ENCODE measurements around the gene EFNB1.

EFNB1 gene

GRCh38 chrX:68827848-68828624, 785 bp upstream of the EFNB1 start:
- peak; percentile 51 to 67 for DNase-seq (ENCODE audit: low read depth in 2 of 2)

DNA sequence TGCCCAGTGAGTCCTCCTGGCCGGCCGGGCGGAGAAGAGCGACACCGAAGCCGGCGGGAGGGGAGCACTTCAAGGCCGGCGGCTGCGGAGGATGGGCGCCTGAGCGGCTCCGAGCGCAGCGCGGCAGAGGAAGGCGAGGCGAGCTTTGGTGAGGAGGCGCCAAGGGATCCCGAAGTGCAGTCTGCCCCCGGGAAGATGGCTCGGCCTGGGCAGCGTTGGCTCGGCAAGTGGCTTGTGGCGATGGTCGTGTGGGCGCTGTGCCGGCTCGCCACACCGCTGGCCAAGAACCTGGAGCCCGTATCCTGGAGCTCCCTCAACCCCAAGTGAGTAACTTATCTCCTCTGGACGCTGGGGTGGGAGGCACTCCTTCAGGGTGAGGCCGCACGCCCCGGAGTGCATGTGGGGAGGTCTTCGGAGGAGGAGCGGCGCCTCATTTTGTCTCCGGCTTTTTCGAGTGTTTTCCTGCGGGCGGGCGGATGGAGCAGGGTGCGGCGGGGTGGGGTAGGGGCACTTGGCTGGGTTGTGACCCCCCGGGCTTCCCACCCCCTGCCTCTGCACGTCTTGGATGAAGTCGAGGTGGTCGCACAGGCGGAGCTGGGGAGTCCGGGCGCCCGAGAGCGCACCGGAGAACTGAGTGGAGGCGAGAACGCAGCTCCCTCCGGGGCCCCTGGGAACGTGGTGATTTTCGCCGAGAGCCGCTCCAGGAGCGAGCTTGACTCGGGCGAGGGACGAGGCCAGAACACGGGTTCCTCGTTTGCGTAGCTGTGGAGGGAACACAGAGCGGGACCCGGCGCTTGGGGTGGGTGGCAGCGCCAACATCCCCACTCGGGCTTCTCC, 979 bp downstream of the EFNB1 start:
- DNase-seq (ENCODE audit: low read depth in 2 of 2), result no peak

GRCh38 chrX:68830419-68831404, 1.9 kb downstream of the EFNB1 start:
- no peak for DNase-seq (ENCODE audit: low read depth in 2 of 2)

- no peak for DNase-seq (ENCODE audit: low read depth in 2 of 2)
These were observed 2.7 kb downstream of the EFNB1 start for GRCh38 chrX:68831405-68832100.

GRCh38 chrX:68832101-68832416, 3.2 kb downstream of the EFNB1 start:
- DNase-seq (ENCODE audit: low read depth in 2 of 2), result no peak

DNA sequence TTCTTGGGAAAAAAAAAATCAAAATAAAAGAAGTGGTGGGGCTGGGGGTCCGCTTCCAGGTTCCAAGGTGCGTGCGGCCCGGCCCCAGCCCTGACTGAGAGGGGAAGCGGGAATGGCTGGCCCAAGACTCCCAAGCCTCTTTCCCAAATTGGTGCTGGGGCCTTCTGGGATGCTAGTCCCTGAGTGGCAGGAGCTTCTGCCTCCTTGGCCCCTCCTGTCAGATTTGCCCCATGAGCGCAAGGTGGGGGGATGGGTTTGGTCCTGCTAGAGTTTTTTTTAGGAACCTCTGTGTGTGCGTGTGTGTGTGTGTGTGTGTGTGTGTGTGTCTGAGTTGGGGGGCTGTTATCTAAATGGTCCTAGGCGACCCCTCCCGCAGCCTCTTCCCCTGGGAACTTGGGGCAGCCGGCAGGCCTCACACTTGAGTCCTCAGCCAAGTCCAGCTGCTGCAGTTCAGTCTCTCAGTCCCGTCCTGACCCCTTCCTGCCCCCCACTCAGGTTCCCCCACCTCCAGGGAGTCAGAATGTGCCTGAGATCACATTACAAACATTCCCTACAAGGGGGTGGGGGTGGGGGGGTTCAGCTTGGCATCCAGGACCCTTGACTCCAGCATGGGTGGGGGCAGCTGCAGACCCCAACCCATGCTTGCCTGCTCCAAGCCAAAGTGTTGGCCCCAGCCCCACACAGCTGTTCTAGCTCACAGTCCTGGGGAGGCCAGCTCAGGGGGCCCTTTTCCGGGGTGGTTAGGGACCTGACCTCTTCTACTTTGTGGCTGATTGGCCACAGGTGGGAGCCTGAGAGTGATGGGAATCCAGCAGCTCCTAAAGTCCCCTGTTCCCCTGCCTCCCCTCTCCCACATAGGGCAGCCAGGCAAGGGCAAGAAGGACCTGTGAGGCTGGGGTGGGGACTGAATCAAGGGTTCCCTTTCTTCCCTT, 4.0 kb downstream of the EFNB1 start:
- DNase-seq (ENCODE audit: low read depth in 2 of 2), result no peak

GRCh38 chrX:68833448-68833805, 4.6 kb downstream of the EFNB1 start:
- no peak for DNase-seq (ENCODE audit: low read depth in 2 of 2)

- no peak for DNase-seq (ENCODE audit: low read depth in 2 of 2)
These were observed 5.1 kb downstream of the EFNB1 start for GRCh38 chrX:68833855-68834331.

GRCh38 chrX:68834371-68835103, 5.7 kb downstream of the EFNB1 start:
- DNase-seq (ENCODE audit: low read depth in 2 of 2), result no peak

DNA sequence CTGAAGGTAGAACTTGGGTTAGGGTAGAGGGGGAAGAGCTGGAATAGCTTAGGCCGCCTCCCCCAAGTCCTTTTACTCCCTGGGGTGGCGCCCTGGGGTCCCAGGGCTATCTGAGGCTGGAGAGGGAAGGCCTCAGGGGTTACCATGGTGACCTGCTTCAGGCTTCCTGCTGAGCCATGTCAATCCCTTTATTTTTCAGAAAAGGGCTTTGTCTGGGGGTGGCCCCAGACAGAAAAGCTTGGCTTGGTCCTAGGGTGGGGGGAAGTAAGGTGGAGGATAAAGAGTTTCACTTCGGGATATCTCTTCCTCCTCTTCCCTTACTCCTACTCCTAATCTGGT, 6.3 kb downstream of the EFNB1 start:
- no peak for DNase-seq (ENCODE audit: low read depth in 2 of 2)

DNA sequence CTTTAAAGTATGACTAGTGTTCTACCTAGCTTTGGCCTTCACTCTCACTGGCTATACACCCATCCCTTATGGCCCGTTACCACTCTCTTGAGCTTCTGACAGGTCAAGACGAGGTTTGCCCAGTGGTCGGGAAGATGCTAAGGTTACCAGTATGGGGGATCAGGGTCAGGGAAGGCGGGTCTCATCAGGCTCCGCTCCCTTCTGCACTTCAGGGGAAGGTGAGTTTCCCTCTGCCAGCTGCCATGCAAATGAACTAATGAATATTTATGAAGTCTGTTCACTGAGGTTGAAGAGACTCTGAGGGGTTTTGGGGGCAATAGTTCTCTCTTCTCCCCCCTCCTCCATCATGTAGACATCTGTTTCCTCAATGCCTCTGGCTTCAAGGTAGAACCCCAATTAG, 6.6 kb downstream of the EFNB1 start:
- no peak for DNase-seq (ENCODE audit: low read depth in 2 of 2)

DNA sequence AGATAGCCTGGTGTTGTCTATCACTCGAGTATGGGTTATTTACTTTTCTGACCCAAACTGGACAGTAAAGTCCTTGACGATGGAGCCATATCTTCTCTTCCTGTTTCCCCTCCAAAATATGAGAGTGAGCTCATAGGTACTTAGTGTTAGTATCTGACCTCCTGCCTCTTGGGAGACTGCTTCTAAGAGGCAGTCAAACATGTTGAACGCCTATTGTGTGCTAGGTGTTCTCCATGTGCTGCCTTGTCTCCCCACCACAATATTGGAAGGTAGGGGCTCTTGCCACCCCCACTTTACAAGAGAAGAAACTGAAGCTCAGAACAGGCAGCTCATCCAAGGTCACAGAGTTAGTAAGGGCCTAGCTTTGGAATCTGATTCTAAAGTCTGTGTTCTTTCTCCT, 8.3 kb downstream of the EFNB1 start:
- DNase-seq (ENCODE audit: low read depth in 2 of 2), result no peak

- DNase-seq (ENCODE audit: low read depth in 2 of 2), result no peak
These were observed 9.7 kb downstream of the EFNB1 start for GRCh38 chrX:68838571-68838910.

- DNase-seq (ENCODE audit: low read depth in 2 of 2), result no peak
These were observed 10.9 kb downstream of the EFNB1 start for GRCh38 chrX:68839771-68840170.

DNA sequence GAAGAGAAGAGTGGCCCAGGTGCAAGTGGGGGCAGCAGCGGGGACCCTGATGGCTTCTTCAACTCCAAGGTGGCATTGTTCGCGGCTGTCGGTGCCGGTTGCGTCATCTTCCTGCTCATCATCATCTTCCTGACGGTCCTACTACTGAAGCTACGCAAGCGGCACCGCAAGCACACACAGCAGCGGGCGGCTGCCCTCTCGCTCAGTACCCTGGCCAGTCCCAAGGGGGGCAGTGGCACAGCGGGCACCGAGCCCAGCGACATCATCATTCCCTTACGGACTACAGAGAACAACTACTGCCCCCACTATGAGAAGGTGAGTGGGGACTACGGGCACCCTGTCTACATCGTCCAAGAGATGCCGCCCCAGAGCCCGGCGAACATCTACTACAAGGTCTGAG, 11.4 kb downstream of the EFNB1 start:
- no peak for DNase-seq (ENCODE audit: low read depth in 2 of 2)

DNA sequence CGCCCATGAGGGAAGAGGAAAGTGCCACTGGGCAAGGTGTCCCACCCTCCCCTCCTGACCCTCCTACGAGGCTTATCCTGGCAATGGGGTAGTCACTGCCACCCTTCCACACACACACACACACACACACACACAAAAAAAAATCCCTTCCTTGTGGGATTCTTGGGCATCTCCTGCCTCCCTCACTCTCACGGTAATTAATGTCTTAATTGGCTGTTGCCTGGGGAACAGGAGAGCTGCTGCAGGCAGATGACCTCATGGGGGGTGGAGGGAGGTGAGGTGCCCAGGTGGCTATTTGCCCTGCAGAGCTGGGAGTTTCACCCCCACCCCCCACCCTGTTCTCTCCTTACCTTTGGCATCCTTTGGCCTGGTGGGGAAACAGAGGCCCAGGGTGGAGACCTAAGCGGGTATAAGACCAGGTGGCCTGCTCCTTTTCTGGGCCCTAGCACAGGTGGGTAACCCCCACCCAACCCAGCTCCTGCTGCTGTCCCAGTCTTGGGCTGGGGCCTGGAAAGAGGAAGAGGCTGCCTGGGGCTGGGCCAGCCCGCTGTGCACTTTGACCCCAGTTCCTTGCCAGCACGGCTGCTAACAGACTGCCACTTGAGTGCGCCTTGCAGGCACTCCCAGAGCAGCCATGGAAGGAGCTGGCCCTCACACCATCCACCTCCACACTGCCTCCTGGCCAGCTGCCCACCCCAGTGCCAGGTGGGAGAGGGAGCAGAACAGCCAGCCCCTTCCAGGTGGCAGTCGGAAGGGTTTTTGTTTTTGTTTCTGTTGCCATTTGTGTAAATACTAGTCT, 12.6 kb downstream of the EFNB1 start:
- DNase-seq (ENCODE audit: low read depth in 2 of 2), result no peak

- no peak for DNase-seq (ENCODE audit: low read depth in 2 of 2)
These were observed 13.5 kb downstream of the EFNB1 start for GRCh38 chrX:68842351-68842750.

GRCh38 chrX:68842781-68843581, 14.2 kb downstream of the EFNB1 start:
- no peak for DNase-seq (ENCODE audit: low read depth in 2 of 2)
